Panc1 (cell line): ENCODE measurements around the gene FBRSL1.

Source experiments
- CTCF ChIP-seq: fragments of 450-650 bp; IDR thresholded peaks from 2 replicates; pipeline ENCODE4 v1.5.1; 2017; ENCODE audit warnings: mild to moderate bottlenecking
- SIN3A ChIP-seq: IDR thresholded peaks from 2 replicates; pipeline ENCODE4 v1.6.1; 2012; ENCODE audit warnings: low read depth, mild to moderate bottlenecking, low read length, moderate library complexity, borderline replicate concordance; ENCODE audit not compliant: insufficient read depth

- TF ChIP-seq SIN3A: no peak
- TF ChIP-seq CTCF: no peak
These were observed 53.5 kb downstream of the FBRSL1 start for GRCh38 chr12:132543298-132544079.
